NCI-H1436 (cell line): ENCODE data around the gene CHD2.

ENCODE experiments used
- DNase-seq: peaks from one replicate; lab custom pipeline; 2025; lab: John Stamatoyannopoulos, UW

CHD2 gene

DNA sequence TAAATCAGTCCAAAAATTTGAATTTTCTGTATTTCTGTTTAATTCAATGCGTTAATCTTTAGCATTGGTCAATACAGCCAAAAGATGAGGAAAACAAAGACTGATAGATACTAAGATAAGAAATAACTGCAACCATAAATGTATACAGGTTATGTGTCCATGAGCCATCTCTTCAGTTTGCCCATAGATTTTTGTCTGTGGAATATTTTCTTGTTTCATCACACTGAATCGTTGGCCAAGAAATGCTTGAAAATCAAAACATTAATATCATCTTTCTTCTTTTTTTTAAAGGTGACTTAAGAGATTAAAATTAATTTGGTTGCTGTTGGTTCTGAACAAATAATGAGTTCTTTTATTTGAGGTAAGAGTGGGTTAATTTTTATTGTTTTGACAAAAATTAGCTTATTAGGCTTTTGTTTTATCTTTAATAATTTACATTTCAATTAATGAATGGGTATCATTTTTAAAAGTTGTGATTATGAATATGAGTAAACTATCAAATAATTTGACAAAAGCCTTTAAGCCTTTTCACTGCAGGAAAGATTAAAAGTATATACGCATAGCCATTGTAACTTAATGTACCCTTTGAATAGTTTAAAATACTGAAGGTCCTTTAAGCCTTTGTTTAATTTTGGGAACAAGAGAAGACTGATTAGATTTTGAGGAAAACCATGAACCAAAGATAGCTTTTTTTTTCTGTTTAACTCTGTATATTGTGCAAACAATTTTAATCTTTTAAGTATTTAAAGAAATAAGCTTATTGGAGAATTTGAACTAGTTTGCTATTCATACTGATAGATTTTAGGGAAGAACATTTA, 14.7 kb upstream of the CHD2 start:
- no peak for DNase-seq

DNA sequence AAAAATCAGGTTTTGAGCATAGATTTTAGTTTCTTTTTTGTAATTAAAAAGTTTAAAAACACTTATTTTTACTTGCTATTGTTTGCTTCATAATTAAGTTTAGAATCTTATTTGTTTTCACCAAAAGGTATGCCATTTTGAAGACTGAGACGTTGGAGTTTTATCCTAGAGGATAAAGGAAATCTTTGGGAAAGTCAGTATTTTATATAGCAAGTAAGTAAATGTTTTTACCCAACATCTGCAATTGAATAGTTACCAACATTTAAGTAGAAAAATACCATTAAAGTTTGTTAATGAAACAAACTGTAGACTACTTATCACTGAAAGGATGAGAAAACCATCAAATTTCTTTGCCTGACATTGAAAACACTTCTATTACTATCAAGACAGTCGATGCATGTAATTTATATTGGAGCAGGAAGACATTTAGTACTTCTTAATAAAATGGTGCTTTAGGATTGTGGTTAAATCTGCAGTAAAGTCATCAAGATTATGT, 14.0 kb upstream of the CHD2 start:
- no peak for DNase-seq

DNA sequence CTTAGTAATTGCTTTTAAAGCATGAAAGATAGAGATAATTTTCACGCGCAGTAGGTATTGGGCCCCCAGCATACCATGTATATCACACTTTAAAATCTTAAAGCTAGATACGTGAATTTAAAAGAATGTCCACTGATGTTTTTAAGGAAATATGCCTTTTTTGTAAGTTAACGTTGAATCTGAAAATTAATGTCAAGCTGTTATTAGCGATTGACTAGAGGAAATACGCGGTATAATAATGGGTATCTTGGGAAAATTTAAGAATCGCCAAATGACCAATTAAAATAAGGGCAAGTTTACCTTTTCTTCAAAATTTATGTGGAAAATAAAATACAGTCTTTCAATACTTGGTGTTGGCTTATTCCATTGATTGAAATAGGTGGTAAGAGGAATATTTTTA, 13.3 kb upstream of the CHD2 start:
- no peak for DNase-seq

DNA sequence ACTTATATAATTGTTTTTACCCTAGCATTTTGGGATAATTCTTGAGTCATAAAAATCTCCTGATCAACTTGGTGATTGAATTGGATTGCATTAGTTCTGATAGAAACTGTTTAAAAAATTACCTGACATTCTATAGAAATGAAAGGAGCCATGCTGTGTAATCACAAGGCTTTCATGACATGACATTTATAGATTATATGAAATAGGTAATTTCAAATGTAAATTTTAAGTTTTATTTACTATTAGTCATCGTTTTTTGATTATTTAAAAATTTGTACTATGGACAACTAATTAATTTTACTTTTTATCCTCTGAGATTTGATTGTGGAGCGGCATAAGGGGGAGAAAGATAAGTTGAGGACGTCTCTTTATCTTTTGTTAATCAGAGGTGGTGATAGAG, 12.3 kb upstream of the CHD2 start:
- no peak for DNase-seq

DNA sequence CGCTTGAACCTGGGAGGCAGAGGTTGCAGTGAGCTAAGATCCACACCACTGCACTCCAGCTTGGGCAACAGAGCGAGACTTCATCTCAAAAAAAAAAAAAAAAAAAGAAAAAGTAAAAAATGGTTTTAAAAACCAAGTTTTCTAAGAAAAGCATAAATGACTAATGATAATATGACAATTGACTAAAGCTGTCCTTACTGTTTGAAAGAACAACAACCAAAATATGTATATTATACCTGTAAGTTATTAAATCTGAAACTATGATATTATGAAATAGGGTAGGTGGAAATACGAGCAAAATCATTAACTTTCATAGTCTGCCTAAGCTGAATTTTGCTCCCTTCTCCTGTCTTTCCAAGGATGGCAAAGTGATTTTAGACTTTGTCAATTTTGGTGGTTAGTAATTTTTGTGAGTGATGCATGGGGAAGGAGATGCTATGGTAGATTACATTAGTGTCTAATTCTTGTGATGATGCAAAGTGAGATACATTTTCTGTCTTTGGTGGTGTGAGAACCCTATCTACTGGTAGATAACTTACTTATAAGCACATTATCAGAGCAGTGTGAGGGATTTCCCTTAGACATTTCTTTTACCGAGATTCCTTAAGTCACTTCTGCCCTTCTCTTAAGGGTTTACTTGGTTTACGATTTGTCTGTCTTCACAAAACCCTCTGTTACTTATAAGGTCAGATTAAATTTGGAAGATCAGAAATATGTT, 10.6 kb upstream of the CHD2 start:
- DNase-seq, result no peak

DNA sequence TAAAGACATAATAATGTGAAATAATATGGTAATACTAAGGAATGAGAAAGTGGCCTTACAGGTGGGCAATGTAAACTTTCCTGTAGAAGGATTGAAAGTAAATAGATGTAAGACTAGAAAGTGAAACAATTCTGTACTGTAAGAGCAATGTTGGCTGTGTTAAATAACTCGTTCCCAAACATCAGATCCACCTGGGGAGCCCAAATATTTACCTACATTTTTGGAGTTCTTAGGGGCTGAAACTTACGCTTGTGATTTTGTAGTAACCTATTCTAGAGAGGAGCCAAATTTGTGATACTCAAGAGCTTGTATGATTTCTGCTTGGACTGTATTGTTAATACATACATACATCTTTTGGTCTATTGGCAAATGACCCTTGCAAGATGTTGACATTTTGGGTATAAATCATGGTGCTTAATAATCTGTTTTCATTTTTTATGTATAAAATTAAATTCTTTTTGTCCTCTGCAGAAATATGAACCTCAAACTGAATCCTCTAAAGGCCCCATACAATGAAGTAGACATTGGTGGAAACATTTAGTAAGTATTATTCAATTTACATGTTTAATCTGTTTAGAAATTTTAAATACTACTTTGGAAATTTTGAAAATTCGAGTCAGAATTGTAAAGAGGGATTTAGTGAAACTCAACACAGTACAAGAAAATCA, 8.5 kb upstream of the CHD2 start:
- DNase-seq, result no peak

DNA sequence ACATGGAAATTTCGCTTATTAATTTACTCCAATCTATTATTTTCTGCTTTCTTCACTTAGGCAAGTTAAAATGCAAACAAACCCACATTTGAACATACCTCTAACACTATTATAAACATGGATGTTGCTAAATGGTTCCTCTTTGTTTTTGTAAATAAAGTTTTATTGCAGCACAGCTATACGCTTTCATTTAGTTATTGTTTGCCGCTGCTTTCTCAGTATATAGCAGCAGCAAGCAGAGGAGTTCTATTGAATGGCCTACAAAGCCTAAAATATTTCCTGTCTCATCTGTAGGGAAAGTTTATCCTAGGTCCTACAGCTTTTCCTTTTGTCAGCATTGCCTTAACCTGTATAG, 7.9 kb upstream of the CHD2 start:
- DNase-seq, result no peak

DNA sequence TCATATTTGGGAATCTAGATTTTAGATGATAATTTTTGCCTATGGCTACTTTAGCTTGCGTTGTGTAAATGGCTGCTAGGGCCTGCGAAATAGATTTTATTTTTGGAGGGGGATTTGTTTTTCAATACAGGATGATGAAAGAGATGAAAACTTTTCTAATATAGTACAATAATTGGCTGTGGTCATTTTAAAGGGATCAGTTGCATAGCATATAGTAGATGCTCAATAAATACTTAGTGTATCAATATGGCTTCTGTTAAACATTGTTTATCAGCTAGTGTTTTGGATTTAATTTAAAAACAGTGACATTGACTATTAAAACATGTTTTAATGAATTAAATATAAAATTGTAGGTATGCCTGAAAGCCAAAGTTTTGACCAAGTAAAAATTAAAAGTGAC, 6.9 kb upstream of the CHD2 start:
- DNase-seq, result no peak

DNA sequence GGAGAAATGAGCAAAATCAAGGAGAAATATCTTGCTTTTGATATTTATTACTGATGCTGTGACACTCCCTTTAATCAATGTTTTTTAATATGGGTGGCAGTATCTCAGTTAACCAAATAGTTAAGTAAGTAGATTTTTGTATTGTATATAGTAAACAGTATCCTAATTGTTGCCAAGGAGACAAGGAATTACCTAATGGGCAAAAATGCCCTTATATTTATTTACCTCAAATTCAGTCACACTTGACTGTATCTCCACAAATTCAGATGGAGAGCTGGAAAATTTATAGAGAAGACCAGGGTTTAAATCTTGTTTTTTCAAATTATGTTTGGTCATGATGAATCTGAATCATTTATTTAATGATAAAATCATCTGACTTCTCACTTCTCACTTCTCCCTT, 3.6 kb upstream of the CHD2 start:
- no peak for DNase-seq

DNA sequence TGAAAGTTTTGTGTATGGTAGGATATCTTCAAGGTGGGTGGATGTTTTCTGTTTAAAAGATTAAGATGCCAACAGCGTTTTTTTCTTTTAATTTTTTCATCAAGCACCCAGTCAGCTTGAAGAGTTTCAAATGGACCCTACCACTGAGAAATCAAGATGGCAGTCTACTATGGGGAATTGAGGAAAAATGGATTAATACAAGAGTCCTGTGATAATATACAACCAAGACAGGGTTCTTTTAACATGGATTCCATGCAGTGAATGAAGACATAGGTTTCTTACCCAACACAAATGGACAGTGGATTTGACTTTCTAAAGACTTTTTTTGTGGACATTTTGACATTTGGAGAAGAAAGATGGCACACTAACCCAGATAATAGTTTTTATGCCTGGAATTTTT, 2.5 kb upstream of the CHD2 start:
- DNase-seq, result no peak

DNA sequence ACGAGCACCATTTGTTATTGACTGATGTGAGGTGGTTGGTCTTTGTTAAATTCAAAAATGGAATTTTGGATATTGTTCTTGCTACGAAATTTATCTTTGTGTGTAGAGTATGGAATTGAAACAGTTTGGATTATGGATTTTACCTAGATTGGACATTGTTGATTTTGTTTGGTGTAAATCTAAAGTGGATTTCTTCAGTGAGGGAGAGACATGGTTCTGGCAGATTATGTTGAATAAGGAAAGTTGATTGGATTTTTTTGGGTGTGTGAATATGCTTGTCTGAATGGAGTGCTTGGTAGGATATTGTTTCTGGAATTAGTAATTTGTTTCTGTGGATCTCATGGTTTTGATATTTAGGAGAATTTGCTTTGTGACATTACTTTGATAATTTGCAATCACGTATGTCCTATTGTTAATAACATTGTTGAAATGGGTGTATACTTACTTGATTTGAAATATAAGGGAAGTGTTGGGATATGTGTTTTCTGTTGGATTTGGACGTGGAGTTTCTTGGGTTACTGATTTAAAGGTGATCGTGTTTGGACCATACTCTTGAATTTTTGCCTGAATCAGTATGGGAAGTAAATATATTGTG, 1.0 kb upstream of the CHD2 start:
- DNase-seq, result no peak

DNA sequence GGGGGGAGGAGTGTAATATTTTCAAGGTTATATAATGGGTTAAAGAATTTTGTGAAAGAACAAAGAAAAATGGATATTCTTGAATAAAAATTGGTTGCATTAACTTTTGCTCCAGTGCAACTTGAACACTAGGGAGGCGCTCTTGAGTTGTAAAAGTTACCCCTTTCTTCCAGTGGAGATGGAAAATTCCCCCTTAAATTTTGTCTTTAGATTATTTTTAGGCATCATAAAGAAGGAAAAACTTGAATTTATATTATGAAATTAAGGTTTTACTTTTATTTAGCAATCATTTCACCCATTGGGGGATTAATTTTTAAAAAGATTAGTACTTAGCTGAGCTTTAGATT, 550 bp upstream of the CHD2 start:
- peak; percentile 40 for DNase-seq

DNA sequence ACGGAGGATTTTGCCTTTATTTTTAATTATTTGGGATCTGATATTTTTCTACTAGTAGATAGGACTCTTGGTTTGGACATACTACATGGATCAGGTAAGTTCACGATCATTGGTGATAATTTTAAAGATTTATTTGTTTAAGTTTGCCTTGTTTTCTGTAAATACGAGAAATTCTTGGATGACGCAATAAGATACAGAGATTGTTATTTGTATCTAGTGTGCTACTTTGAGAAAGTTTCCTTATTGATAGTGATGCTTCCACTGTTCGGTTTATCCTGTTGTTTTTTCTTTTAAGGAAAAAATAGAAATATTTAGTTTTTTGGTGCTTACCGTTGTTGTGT, 577 bp downstream of the CHD2 start:
- no peak for DNase-seq

DNA sequence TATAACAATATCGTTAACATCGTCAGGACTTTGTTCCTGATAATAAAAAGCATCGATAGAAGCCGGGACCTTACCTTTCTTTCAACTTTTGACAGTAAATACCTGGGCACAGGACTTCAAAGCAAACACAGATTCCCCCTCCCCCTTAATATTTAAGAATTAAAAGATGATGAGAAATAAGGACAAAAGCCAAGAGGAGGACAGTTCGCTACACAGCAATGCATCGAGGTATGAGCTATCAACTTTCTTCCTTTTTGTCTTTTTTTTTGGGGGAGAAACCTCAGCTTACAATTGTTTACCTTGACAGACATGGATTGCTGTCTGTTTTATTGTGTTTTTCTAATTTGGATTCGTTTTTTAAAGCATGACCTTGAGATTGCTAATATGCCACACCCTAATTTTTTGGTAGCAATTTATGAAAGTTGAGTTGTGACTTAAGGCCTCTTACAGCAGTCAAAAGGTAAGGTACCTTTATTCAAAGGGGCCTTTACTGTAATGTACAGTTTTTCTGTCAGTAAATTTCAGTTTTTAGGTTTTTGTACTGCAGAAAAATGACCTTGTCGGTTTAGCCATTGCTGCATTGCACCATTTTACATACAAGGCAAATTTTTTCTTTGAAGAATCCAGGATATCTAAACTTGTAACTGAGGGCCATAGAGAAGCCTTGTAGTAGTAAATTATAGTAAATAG, 1.1 kb downstream of the CHD2 start:
- DNase-seq, result no peak

DNA sequence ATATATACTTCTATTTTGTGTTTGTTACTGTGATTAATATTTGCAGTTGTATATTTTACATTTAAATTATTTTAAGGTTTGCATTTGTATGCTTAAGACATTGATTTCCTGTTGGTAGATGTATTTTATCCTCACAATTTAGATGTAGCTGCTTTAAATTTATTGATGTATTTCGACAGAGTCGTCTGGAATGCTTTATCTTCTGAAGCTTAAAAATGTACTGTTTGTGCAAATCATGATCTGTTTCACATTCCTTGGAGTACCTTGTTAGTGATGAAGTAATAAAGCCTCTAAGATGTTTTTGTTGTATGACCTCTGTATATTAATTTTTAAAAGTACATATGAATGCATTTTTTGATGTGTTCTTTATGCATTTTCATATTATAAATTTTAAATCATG, 1.9 kb downstream of the CHD2 start:
- no peak for DNase-seq

DNA sequence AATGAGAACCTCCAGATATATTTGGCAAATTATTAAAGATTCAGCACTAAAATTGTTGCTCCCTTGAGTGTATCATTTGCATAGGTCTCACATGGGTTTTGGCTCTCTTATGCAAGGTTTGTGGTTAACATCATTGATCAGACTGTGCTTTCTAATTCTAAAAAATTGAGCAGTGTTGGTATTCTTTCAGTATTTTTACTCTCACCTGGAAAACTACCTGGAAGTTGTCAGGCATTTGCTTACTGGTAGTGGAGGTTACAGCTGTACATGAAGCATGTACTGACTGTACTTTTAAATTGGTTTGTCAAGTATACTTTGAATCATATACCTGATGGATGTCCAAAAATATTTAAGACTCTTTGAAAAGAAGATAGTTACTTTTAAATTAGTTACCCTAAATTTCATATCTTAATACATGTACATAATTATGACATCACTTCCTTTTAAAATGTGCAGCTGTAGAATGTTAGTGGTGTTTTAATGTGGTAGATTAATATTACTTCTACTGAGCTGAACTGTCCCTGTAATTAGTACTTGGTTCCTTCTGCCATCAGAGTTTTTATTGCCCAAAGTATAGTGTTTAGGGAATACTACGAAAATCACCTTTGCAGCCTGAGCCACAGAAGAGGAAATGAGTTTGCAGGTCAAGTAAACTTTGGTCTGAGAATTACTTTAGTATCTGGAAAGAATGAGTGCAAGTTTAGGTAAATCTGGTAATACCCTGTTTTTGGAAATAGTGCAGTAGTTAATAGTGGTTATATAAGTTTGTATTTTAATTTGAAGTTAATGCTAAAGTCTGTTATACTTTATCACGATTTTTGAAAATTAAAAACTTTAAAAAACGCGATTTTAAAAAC, 2.8 kb downstream of the CHD2 start:
- DNase-seq, result no peak

DNA sequence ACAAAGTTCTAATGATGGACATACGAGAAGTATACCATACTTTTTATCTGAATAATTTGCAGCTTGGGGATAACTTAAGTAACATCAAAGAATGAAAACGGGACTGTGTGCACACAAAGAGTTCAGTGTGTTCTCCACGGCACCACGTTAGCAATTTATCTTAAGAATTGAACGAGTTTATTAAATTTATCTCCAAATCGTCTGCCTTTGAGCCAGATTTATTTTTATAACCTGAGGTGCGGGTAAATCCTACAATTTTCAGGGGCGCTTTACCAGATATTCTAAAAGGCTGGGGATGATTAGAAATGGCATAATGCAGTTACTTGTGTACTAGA, 3.5 kb downstream of the CHD2 start:
- DNase-seq, result no peak

DNA sequence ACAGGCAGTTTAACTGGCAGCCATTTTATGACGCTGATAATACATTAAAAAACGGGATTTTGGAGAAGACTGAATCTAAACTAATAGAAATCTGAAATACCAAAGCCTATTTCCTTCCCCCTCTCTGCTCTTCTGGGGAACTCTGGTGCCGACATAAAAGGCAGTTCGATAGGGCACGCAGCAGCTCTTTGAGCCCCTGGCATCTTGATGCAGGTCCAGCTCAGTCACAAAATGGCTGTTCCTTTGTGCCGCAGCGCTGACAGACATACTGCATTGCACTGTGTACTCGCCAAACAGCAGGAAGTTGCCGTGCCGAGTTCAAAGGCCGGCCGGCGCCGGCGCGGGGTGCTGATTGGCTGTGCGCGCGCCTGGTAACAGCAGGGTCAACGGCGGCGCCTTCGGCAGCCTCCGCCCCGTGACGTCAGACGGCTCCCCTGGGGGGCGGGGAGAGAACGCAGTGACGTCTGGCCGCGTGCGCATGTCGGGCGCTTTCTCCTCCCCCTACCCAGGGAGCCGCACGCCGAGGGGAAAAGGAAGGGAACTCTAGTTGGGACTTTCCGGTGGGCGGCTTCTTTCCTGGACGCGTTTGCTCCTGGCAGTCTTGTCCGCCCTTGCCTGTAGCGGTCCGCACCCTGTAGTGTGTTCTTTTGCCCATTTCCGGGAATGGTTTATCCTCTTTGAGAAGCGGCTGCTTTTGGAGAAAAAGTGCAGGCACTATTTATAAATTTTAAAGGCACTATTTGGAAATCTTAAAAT, 4.0 kb downstream of the CHD2 start:
- peak; percentile 97 for DNase-seq

DNA sequence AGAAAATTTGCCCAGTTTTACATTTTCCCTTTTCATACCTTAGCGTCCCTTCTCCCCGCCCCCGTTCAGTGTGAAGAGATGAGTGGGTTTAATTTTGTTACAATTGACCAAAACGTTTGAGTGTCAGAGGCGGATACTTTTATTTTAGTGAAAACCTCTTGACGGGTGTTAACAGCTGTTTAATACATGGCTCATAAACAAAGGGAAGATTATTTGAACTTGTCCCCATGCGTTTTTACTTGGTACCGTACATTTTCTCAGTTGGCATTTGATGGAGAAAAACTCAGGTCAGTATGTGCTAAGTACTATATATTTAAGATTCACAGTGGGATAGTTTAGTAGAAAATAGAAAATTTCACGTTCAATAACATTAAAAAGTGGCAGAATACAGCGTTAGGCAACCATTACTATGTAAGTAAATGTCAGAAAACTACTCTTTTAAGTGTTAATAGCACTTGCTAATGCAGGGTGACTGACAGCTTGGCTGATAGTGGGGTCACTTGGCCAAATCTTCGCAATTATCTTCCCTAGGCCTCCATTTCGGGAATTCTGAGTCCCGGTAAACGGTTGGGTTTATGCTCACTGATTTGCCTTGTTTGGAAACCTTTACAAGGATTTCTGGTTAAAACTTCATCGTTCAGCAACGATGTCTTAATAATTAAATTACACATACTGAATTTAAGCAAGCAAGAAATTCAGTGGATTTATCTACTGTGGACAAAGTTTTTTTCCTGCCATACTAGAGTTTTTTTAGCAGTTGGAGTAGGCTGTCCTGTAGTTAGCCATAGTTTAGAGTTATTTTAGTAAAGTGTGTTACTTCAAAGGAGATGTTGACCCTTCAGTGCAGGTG, 4.8 kb downstream of the CHD2 start:
- DNase-seq, result no peak

DNA sequence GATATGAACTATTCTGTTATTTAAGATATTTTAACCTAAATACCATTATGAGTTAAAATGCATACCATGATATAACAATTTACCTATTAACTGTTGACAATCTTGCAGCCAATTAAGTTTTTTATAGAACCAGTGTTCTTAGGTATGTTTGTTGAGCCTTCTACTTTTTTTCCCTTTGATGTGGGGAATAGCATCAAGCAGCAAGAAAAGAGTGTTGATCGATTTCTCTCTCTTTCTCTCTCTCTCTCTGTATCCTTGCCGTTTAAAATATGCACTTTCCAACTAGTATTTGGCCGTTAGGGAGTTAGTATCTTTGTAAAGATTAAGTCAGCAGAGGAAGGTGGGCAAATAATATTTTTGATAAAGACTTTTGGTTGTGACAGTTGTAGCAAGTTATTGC, 5.9 kb downstream of the CHD2 start:
- no peak for DNase-seq
